ENCODE data around the gene SNX17. TPM values are rescaled to one million over a fixed set of nuclear protein-coding genes. Genes with fewer than 3 reads are reported as not detected.

SNX17 gene
- total RNA-seq, 4 donors from 2014 or later: 84.7 to 151 (median 124) TPM

- no peaks in the 10 kb centered on the region for H3K27me3 ChIP-seq
- intact Hi-C loops (cut with DNase I): no loop called here
- DNase-seq (ENCODE audit: extremely low spot score): no peak
- H3K27ac ChIP-seq (replicated peaks in 1 of 4): no peak overlapping the region
- no peak overlapping the region for H3K4me3 ChIP-seq
- no peaks in the 10 kb centered on the region for H3K4me1 ChIP-seq
- no peak for TF ChIP-seq EP300 (IDR thresholded peaks at IDR 0.05)
- TF ChIP-seq, protein P1, sequence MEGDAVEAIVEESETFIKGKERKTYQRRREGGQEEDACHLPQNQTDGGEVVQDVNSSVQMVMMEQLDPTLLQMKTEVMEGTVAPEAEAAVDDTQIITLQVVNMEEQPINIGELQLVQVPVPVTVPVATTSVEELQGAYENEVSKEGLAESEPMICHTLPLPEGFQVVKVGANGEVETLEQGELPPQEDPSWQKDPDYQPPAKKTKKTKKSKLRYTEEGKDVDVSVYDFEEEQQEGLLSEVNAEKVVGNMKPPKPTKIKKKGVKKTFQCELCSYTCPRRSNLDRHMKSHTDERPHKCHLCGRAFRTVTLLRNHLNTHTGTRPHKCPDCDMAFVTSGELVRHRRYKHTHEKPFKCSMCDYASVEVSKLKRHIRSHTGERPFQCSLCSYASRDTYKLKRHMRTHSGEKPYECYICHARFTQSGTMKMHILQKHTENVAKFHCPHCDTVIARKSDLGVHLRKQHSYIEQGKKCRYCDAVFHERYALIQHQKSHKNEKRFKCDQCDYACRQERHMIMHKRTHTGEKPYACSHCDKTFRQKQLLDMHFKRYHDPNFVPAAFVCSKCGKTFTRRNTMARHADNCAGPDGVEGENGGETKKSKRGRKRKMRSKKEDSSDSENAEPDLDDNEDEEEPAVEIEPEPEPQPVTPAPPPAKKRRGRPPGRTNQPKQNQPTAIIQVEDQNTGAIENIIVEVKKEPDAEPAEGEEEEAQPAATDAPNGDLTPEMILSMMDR (IDR thresholded peaks at IDR 0.05): no peak
- TF ChIP-seq POLR2AphosphoS5 (IDR thresholded peaks at IDR 0.05): no peak
- TF ChIP-seq POLR2A (IDR thresholded peaks at IDR 0.05; ENCODE audit: low read depth): no peak
- H3K36me3 ChIP-seq: peaks cover 7 to 14% (median 11%) of the 10 kb centered on the region in 4 donors
- 98% methylated on average over 33 of the region's 33 CpGs for WGBS
- no peaks in the 10 kb centered on the region for H3K9me3 ChIP-seq
These were observed 22.8 kb downstream of the SNX17 start for GRCh38 chr2:27393225-27393624.

GRCh38 chr2:27398962-27399361 lies 28.5 kb downstream of the SNX17 start:
- intact Hi-C loops (cut with DNase I): no loop called here
- no peak overlapping the region for H3K4me3 ChIP-seq
- peaks cover 0 to 8% (median 0%) of the 10 kb centered on the region in 4 donors for H3K36me3 ChIP-seq
- no peak for DNase-seq (ENCODE audit: extremely low spot score)
- no peaks in the 10 kb centered on the region for H3K9me3 ChIP-seq
- TF ChIP-seq, protein P1 (IDR thresholded peaks at IDR 0.05): no peak
- no peak for TF ChIP-seq POLR2A (IDR thresholded peaks at IDR 0.05; ENCODE audit: low read depth)
- TF ChIP-seq EP300 (IDR thresholded peaks at IDR 0.05): no peak
- no peak for TF ChIP-seq POLR2AphosphoS5 (IDR thresholded peaks at IDR 0.05)
- no peak overlapping the region for H3K27ac ChIP-seq (replicated peaks in 1 of 4)
- WGBS: 92% methylated on average over 5 of the region's 5 CpGs
- H3K4me1 ChIP-seq: peaks cover 0 to 4% (median 2%) of the 10 kb centered on the region in 4 donors
- H3K27me3 ChIP-seq: no peaks in the 10 kb centered on the region

- intact Hi-C loops (cut with DNase I): no loop called here
- Histone ChIP-seq H3K4me1 (peaks cover 0 to 4% (median 2%) of the 10 kb centered on the region in 4 donors), H3K27ac (replicated peaks in 1 of 4) (no peak overlapping the region), H3K27me3 (no peaks in the 10 kb centered on the region), H3K36me3 (peaks cover 0 to 8% (median 4%) of the 10 kb centered on the region in 4 donors), H3K4me3 (no peak overlapping the region), H3K9me3 (no peaks in the 10 kb centered on the region)
- 100% methylated on average over 2 of the region's 2 CpGs for WGBS
- DNase-seq (ENCODE audit: extremely low spot score): no peak
- TF ChIP-seq EP300 (IDR thresholded peaks at IDR 0.05) (no peak), POLR2AphosphoS5 (IDR thresholded peaks at IDR 0.05) (no peak), POLR2A (IDR thresholded peaks at IDR 0.05; ENCODE audit: low read depth) (no peak)
- TF ChIP-seq, protein P1 (IDR thresholded peaks at IDR 0.05): no peak
These were observed 30.1 kb downstream of the SNX17 start for GRCh38 chr2:27400348-27401135.

DNA sequence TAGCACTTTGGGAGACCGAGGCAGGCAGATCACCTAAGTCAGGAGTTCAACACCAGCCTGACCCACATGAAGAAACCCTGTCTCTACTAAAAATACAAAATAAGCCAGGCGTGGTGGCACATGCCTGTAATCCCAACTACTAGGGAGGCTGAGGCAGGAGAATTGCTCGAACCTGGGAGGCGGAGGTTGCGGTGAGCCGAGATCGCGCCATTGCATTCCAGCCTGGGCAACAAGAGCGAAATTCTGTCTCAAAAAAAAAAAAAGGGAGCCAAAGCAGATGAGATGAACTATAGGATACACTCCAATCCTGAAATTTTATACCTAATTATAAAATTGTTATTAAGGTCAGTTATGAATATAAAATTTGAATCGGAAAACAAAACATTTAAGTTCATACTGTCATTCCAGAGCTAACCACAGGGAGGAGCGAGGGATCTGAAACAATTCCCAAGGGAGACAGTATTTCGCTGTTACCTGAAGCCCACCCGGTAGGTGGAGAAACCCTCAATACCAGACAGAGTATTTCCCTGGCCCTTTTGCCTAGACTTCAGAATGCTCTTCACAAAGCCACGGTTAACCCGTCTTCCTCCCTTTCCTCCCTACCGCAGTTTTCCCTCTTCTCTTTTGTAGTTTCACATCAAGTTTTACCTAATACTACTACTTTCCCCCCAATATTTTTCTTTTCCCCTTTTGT lies 37.5 kb downstream of the SNX17 start:
- Histone ChIP-seq H3K36me3 (peaks cover 0 to 5% (median 4%) of the 10 kb centered on the region in 4 donors), H3K27ac (replicated peaks in 1 of 4) (peak overlapping the region in 2 of 4 donors; percentile 42 to 84), H3K27me3 (no peaks in the 10 kb centered on the region), H3K4me3 (peak overlapping the region; percentile 71 to 100 (median 91)), H3K4me1 (peaks cover 26 to 39% (median 30%) of the 10 kb centered on the region in 4 donors), H3K9me3 (no peaks in the 10 kb centered on the region)
- whole genome bisulfite sequencing: 53% methylated on average over 16 of the region's 16 CpGs
- TF ChIP-seq, protein P1 (IDR thresholded peaks at IDR 0.05): peak; percentile 49 to 63 (median 49)
- TF ChIP-seq POLR2AphosphoS5 (IDR thresholded peaks at IDR 0.05): no peak
- no peak for TF ChIP-seq EP300 (IDR thresholded peaks at IDR 0.05)
- TF ChIP-seq POLR2A (IDR thresholded peaks at IDR 0.05; ENCODE audit: low read depth): no peak
- intact Hi-C loops (cut with DNase I): loop anchor here (2.0 to 5.0 kb wide), 2 partner anchors 21 to 36 kb away; partner anchors contain the start of genes EIF2B4, NRBP1 and SNX17
- no peak for DNase-seq (ENCODE audit: extremely low spot score)

All from esophagus muscularis mucosa (tissue), 4 donors.